HG03039 (cell line): ENCODE measurements around the gene PCMTD2.
"Not testable (repeated sequence)": the region's sequence is repeated elsewhere in the genome, so short reads cannot be mapped to it uniquely, and the experiment has no call there.

Experiments used
- ATAC-seq: cut with Tn5 transposase; IDR thresholded peaks from one replicate; pipeline ENCODE4 v1.9.1; 2021; ENCODE audit warnings: mild to moderate bottlenecking, moderate library complexity; ENCODE audit not compliant: unreplicated experiment

PCMTD2 gene

DNA sequence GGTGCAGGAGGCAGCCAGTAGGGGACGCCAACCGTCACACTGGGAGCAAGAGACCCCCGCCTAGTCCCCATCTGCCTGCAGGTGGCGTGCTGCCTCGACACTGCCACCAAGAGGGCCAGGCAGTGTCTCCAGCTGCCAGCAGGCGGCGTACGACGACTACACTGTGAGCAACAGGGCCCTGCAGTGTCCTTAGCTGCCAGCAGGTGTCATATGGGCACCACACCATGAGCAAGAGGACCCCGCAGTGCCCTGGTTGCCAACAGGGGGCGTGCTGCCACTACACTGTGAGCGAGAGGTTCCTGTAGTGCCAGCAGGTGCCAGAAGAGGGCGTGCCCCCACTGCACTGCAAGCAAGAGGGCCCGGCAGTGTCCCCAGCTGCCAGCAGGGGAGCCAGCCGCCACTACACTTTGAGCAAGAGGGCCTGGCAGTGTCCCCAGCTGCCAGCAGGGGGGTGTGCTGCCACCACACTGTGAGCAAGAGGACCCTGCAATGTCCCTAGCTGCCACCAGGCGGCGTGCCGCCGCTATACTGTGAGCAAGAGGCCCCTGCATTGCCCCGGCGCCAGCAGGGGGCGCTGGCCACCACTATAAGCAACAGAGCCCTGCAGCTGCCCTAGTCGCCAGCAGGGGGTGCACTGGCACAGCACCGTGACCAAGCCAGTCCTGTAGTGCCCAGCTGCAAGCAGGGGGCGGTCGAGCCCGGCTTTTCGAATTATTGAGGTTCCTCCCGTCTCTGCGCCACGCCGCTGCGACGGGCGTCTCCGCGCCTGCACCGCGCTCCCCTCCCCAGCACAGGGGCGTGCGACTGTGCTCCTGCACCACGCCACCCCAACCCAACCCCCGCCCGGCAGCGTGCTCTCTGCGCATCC lies 30.3 kb downstream of the PCMTD2 start:
- ATAC-seq = peak; percentile 89

DNA sequence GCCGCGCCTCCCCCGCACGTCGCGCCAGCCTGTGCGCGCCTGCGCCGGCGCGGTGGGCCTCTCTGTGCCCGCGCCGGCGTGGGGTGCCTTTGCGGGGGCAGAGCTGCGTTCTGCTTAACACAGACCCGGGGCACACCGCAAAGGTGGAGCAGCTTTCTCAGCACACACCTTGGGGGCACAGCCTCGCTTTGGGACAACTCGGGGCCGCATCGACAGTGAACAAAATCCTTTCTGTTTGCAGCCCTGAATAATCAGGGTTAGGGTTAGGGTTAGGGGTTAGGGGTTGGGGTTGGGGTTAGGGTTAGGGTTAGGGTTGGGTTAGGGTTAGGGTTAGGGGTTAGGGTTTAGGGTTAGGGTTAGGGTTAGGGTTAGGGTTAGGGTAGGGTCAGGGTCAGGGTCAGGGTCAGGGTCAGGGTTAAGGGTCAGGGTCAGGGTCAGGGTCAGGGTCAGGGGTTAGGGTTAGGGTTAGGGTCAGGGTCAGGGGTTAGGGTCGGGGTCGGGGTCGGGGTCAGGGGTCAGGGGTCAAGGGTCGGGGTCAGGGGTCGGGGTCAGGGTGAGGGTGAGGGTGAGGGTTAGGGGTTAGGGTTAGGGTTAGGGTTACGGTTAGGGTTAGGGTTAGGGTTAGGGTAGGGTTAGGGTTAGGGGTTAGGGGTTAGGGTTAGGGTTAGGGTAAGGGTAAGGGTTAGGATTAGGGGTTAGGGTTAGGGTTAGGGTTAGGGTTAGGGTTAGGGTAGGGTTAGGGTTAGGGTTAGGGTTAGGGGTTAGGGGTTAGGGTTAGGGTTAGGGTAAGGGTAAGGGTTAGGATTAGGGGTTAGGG lies 31.1 kb downstream of the PCMTD2 start:
- ATAC-seq = not testable (repeated sequence)

DNA sequence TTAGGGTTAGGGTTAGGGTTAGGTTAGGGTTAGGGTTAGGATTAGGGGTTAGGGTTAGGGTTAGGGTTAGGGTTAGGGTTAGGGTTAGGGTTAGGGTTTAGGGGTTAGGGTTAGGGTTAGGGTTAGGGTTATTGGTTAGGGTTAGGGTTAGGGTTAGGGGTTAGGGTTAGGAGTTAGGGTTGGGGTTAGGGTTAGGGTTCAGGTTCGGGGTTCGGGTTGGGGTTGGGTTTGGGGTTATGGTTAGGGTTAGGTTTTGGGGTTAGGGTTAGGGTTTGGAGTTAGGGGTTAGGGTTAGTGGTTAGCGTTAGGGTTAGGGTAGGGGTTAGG lies 31.7 kb downstream of the PCMTD2 start:
- ATAC-seq = not testable (repeated sequence)

DNA sequence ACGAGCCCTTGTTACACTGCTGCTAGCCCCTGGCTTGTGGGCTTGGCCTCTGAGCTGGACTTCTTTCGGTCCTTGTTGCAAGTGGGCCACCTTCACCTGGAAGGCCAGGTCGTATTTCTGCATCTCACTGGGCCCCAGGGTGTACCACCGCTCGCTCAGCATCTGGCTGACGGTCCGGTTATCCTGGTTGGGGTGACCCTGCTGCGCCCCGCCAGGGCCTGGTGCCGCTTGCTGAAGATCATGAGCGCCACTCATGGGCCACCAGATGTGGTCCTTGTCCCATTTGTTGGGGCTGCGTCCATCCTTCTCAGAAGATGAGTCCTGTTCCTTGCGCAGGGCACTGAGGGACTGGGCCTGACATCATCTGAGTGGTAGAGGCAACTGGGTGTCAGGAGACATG lies 36.6 kb downstream of the PCMTD2 start:
- not testable (repeated sequence) for ATAC-seq

DNA sequence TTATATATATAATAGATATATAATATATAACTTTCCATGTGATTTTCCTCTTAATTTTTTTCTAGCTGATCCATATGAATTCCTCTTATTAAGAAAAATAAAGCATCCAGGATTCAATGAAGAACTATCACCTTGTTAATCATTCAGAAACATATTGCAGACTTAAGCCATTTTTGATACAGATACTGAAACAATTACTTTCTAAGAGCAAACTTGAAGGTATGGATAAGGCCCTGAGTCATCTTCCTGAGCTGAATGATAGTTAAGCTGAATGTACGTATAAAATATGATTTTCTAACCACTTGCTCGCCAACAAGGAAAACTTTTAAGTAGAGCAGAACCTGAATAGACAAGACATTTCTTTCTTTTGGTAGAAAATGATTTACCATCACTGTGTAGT lies 47.5 kb downstream of the PCMTD2 start:
- ATAC-seq = not testable (repeated sequence)

DNA sequence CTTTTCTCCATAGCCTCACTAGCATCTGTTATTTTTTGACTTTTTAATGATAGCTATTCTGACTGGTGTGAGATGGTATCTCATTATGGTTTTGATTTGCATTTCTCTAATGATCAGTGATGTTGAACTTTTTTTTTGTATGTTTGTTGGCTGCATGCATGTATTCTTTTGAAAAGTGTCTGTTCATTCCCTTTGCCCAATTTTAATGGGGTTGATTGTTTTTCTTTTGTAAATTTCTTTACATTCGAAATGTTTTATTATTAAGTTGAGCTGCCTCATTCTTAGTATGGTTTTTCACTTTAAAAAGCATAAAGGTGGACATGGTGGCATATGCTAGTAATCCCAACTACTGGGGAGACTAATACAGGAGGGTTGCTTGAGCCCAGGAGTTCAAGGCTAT lies 58.2 kb downstream of the PCMTD2 start:
- ATAC-seq = not testable (repeated sequence)

DNA sequence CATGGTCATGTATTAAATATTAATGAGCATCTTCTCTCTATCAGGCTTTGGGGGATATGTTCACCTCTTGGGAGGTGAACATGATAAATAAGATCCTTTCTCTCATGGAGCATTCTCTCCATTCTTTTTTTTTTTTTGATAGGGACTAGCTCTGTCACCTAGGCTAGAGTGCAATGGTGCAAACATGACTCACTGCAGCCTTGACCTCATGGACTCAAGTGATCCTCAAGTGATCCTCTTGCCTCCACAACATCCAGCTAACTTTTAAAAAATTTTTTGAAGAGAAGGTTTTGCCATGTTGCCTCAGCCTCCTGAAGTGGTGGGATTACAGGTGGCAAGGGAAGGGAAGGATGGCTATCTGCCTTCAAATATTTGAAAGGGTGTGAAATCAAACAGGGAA lies 59.8 kb downstream of the PCMTD2 start:
- not testable (repeated sequence) for ATAC-seq

DNA sequence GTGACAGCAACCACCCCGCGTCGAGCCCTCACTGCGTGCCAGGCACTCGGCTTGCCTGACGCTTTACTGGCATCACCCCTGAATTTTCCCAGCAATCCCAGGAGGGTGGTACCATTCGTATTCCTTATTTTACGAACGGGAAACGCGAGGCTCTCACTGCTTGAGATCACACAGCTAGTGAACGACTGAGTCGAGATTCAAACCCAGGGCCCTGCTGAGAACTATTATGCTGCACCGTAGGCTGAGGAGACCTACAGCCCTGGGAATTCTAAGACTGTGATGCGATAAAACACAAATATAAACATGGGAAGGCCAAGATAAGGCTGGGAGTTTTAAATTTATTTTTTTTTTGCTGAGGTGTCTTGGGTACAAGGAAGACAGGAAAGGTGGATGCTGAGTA lies 60.3 kb downstream of the PCMTD2 start:
- not testable (repeated sequence) for ATAC-seq

DNA sequence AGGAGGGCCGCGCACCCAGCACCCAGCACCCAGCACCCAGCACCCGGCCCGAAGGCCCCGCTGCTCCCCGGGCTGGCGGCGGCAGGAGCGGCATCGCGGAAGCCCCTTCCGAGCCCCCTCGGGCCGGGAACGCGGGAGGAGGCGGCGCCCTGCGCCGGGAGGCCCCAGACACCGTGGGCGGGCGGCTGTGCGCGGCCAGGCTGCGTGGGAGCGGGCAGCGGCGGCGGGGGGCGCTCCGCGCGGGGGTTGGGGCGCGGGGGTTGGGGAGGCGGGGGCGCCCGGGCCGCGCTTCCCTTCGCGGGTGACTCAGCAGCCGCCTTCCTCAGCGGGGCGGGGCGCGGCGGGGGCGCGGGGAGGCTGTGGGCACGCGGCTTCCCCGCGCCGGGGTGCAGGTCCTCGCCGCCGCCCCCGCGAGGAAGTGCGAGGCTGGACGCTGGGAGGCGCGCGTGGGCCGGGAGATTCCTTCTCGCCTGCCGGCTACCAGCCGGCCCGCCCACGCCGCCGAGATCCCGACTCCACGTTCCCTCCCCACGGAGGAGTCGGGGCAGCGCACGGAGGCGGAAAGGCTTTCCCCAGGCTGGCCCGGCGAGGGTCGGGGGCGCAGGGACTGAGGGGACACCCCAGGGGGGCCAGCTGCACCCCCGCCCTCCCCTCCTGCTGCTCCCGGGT lies 61.0 kb downstream of the PCMTD2 start:
- not testable (repeated sequence) for ATAC-seq

DNA sequence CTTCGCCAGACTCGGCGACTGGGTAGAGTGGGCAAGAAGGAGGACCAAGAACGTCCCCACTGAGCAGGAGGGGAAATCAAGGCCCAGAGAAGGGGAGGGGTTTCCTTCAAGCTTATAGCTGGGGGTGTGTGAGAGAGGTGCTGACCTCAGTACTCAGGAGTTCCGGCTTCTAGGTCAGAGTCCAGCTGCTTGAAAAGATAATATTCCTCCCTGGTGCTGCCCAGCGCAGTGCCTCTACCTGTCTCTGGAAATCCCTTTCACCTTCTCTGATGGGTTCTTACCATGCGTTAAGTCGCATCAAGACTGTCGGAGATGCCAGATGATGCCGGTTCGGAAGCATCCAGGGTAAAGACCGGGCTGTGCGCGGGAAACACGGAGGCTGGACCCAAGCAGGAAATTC lies 61.8 kb downstream of the PCMTD2 start:
- not testable (repeated sequence) for ATAC-seq

DNA sequence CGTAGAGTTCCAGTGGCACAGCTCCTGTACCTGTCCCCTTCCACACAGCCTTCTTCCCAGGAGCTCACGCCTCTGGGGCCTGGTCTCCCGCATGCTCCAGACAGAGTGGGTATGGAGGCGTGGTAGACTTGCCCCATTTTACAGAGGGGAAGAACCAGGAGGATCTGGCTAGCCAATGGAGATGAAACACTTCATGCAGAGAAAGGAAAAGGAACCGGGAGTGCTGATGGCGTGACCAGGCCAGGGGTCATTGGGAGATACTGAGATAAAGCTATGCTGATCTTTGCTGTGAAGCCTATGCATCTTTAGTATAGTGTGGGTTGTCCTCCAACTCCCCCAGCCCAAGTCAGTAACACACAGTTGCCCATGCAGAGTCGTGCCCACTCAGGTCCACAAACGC lies 62.5 kb downstream of the PCMTD2 start:
- ATAC-seq = not testable (repeated sequence)

DNA sequence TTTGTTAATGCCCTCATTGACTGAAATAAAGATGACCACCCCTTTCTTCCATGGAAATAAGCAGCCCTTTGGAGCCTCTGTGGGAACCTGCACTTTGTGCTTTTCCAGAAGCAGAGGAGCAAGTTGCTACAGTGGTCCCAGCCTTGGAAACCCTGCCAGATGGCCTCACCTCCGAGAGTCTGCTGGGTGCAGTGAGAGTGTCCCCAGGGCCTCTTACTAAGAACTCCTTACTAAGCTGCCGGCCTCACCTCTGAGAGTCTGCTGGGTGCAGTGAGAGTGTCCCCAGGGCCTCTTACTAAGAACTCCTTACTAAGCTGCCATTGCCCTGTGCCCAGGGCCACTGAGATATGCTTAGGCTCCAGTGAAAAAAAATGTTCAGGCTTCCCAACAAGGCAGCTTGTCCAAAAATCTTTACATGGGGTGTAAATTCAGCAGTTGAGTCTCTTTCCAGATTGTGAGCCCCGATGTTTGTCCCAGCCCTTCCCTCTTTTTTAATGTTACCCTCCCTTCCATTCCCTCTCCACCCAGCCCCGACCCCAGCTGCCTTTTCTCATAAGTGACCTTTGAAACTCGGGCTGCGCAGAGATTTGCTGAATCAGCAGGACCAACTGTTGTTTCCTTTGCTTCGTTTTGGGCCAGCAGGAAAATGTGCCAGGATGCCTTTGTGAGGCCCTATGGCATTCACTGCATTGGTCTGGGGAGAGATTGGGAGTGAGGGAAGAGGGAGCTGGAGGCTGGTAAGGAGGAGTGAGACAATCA lies 66.7 kb downstream of the PCMTD2 start:
- ATAC-seq = not testable (repeated sequence)
